NCI-H1930 (cell line): ENCODE data around the gene TBC1D9B.

Experiments used
- DNase-seq, 2 experiments: peaks; one replicate each; lab custom pipeline; 2025; lab: John Stamatoyannopoulos, UW

TBC1D9B gene

GRCh38 chr5:179907556-179908324 is at the start of gene TBC1D9B:
TSS of gene TBC1D9B (minus strand) at chr5:179907897. CDS start at chr5:179907821, 76 bp downstream.
- peak; percentile 31 to 61 for DNase-seq

- DNase-seq = no peak
Observed at GRCh38 chr5:179955630-179956029, 47.9 kb upstream of the TBC1D9B start.

- DNase-seq = no peak
Observed at GRCh38 chr5:179955062-179955461, 47.4 kb upstream of the TBC1D9B start.

- DNase-seq = no peak
Observed at GRCh38 chr5:179954434-179954833, 46.7 kb upstream of the TBC1D9B start.

- no peak for DNase-seq
Observed at GRCh38 chr5:179953987-179954386, 46.3 kb upstream of the TBC1D9B start.

- no peak for DNase-seq
Observed at GRCh38 chr5:179936976-179937681, 29.4 kb upstream of the TBC1D9B start.

GRCh38 chr5:179930788-179931473 is 23.2 kb upstream of the TBC1D9B start:
- no peak for DNase-seq

GRCh38 chr5:179927824-179928223 is 20.1 kb upstream of the TBC1D9B start:
- no peak for DNase-seq

GRCh38 chr5:179926657-179927056 is 19.0 kb upstream of the TBC1D9B start:
- DNase-seq = no peak

- no peak for DNase-seq
Observed at GRCh38 chr5:179923436-179923835, 15.7 kb upstream of the TBC1D9B start.

- no peak for DNase-seq
Observed at GRCh38 chr5:179920175-179920574, 12.5 kb upstream of the TBC1D9B start.

GRCh38 chr5:179919487-179920060 is 11.9 kb upstream of the TBC1D9B start:
- DNase-seq = no peak

GRCh38 chr5:179918742-179919486 is 11.2 kb upstream of the TBC1D9B start:
- DNase-seq = no peak

GRCh38 chr5:179916523-179916922 is 8.8 kb upstream of the TBC1D9B start:
- no peak for DNase-seq

GRCh38 chr5:179915406-179915935 is 7.8 kb upstream of the TBC1D9B start:
- no peak for DNase-seq

GRCh38 chr5:179914032-179914755 is 6.5 kb upstream of the TBC1D9B start:
- no peak for DNase-seq

GRCh38 chr5:179913461-179913860 is 5.8 kb upstream of the TBC1D9B start:
- no peak for DNase-seq

- no peak for DNase-seq
Observed at GRCh38 chr5:179912951-179913350, 5.3 kb upstream of the TBC1D9B start.

GRCh38 chr5:179912386-179912785 is 4.7 kb upstream of the TBC1D9B start:
- DNase-seq = no peak

GRCh38 chr5:179909224-179909623 is 1.5 kb upstream of the TBC1D9B start:
- DNase-seq = no peak

- DNase-seq = no peak
Observed at GRCh38 chr5:179908528-179908927, 831 bp upstream of the TBC1D9B start.
